Calu3 (cell line): ENCODE results near the gene FAM53C. TPM values are rescaled to one million over a fixed set of nuclear protein-coding genes. Genes with fewer than 3 reads are reported as not detected.

Experiments
- BruUV-seq: library from RNA; stranded (reverse); fragments of 400-500 nt; replicated peaks from 2 replicates; lab custom pipeline; 2021; lab: Mats Ljungman, UMichigan
- CTCF ChIA-PET: fragments of 300-600 bp; sonication (Branson Sonifier 250); formaldehyde crosslinking; loops from one replicate; lab custom pipeline; 2022; ENCODE audit warnings: antibody characterized with exemption; lab: Charles Lee
- DNase-seq: peaks from one replicate; pipeline ENCODE4 v3.0.0; 2022
- H3K27ac Mint-ChIP-seq: one replicate; pipeline ENCODE4 v1.8.0; 2022; ENCODE audit warnings: mixed read lengths; ENCODE audit not compliant: unreplicated experiment
- H3K27me3 Mint-ChIP-seq: one replicate; pipeline ENCODE4 v1.8.0; 2022; ENCODE audit warnings: mixed read lengths; ENCODE audit not compliant: unreplicated experiment
- H3K36me3 Mint-ChIP-seq: one replicate; pipeline ENCODE4 v1.8.0; 2022; ENCODE audit warnings: mild to moderate bottlenecking, moderate library complexity, mixed read lengths; ENCODE audit not compliant: insufficient read depth, unreplicated experiment
- H3K4me1 Mint-ChIP-seq: one replicate; pipeline ENCODE4 v1.8.0; 2022; ENCODE audit warnings: mild to moderate bottlenecking, low read depth, mixed read lengths; ENCODE audit not compliant: unreplicated experiment
- H3K4me3 Mint-ChIP-seq: one replicate; pipeline ENCODE4 v1.8.0; 2022; ENCODE audit warnings: mild to moderate bottlenecking, low read depth, moderate library complexity, mixed read lengths; ENCODE audit not compliant: unreplicated experiment
- H3K9me3 Mint-ChIP-seq: one replicate; pipeline ENCODE4 v1.8.0; 2022; ENCODE audit warnings: low read depth, mixed read lengths; ENCODE audit not compliant: unreplicated experiment
- intact Hi-C: fragments of 100-400 bp; cut with micrococcal nuclease; formaldehyde crosslinking; loops from one replicate; pipeline ENCODE4 v1.10.0; 2022; ENCODE audit not compliant: unreplicated experiment
- total RNA-seq: library from RNA; stranded (reverse); gene quantifications from 2 replicates; pipeline ENCODE4 v1.2.3, GENCODE V29; 2022
- TF ChIP-seq, protein P1 (sequence below): fragments of 200-600 bp; IDR thresholded peaks from one replicate; pipeline ENCODE4 v1.8.0; 2022; ENCODE audit warnings: antibody characterized with exemption; ENCODE audit not compliant: unreplicated experiment

Gene FAM53C
- total RNA-seq, 1 experiment from 2014 or later: 36.1 TPM

DNA sequence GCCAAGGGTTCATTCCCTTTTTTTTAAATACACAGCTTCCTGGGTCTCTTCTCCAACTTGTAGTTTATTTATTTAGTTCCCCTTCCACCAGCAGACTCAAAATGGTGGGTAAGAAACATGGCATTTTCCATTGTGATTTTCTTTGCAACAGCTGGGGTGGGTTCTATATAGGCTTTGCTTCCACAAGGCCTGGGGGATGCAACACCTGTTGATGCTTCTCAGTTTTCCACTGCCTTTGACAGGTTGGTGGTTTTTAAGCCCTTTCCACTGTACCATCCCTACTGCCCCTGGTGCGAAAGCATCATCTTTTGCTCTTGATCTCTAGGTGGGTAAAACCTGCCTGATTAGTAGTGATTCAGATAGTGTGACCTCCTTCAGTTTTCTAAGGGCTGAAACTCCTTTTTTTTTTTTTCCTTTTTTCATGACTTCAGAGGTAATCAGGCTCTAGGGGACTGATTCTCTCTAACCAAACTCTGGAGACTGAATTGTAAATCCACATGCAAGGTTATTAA, 22.9 kb downstream of the FAM53C start:
- CTCF ChIA-PET: no interaction called here
- intact Hi-C loops: no loop called here
- TF ChIP-seq, protein P1, sequence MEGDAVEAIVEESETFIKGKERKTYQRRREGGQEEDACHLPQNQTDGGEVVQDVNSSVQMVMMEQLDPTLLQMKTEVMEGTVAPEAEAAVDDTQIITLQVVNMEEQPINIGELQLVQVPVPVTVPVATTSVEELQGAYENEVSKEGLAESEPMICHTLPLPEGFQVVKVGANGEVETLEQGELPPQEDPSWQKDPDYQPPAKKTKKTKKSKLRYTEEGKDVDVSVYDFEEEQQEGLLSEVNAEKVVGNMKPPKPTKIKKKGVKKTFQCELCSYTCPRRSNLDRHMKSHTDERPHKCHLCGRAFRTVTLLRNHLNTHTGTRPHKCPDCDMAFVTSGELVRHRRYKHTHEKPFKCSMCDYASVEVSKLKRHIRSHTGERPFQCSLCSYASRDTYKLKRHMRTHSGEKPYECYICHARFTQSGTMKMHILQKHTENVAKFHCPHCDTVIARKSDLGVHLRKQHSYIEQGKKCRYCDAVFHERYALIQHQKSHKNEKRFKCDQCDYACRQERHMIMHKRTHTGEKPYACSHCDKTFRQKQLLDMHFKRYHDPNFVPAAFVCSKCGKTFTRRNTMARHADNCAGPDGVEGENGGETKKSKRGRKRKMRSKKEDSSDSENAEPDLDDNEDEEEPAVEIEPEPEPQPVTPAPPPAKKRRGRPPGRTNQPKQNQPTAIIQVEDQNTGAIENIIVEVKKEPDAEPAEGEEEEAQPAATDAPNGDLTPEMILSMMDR: no peak

DNA sequence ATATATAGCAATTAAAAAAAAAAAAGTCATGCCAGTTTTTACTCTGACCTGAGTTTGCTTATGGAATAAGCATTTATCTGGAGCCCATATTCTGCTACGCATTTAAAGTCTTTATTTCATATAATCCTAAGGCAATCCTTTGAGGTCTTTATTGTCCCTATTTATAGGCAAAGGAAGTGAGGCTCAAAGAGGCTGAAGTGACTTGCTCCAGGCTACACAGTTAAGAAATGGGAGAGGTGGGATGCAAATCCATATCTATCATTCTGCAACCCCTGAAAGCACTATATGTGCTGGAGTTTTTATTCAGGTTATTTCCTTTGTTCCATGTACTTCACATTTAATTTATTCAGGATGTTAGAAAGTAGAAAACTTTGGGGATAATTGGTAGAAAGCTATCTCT, 26.5 kb downstream of the FAM53C start:
- no peak overlapping the region for H3K27ac Mint-ChIP-seq
- CTCF ChIA-PET: no interaction called here
- TF ChIP-seq, protein P1: no peak
- no peaks in the 10 kb centered on the region for H3K9me3 Mint-ChIP-seq
- DNase-seq: no peak
- H3K4me1 Mint-ChIP-seq: peaks cover 9% of the 10 kb centered on the region
- H3K27me3 Mint-ChIP-seq: no peaks in the 10 kb centered on the region
- BruUV-seq: no TSS peak
- intact Hi-C loops: no loop called here
- no peak overlapping the region for H3K4me3 Mint-ChIP-seq
- H3K36me3 Mint-ChIP-seq: no peaks in the 10 kb centered on the region

More for the DNA sequence above, 22.9 kb downstream of the FAM53C start:
- Mint-ChIP-seq H3K27ac (no peak overlapping the region), H3K4me3 (no peak overlapping the region), H3K4me1 (peaks cover 9% of the 10 kb centered on the region), H3K9me3 (no peaks in the 10 kb centered on the region), H3K27me3 (no peaks in the 10 kb centered on the region), H3K36me3 (no peaks in the 10 kb centered on the region)
- no peak for DNase-seq
- BruUV-seq: no TSS peak

DNA sequence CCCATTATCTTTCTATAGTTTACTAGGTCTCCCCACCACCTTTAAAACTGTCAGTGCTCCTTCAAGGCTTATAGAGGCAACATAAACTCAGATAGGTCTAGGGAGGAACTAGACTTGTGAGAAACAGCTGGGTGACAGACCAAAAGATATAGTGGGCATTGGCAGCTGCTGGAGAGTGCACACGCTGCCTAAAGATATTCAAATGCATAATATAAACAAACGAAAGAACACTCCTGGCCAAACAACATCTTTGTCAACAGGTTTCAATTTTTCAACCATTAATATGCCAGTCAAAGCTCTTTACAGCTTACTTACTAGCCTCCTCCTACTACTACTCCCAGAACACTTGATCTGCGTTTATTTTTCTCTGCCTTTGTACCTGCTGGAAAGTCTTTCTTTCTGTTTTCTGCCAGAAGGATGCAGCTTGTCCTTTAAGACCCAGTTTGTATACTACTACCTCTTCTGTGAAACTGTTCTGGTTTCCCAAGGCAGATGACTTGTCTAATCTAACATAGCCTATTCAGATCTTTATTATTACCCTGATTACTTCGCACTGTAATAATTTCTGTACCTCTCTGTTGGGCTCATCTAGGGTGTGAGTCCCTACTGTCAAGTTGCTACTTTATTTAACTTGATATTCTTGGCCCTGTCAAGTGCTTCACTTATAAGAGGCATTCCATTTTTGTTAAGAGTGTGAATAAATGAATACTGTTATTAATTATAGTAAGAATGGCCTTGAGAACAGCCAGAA, 28.7 kb downstream of the FAM53C start:
- intact Hi-C loops: no loop called here
- Mint-ChIP-seq H3K36me3 (no peaks in the 10 kb centered on the region), H3K9me3 (no peaks in the 10 kb centered on the region), H3K4me1 (no peaks in the 10 kb centered on the region), H3K4me3 (no peak overlapping the region), H3K27me3 (no peaks in the 10 kb centered on the region), H3K27ac (no peak overlapping the region)
- CTCF ChIA-PET: interaction anchor here (0.7 kb wide), 1 partner anchor 13 kb away, joined by 4 read pairs; no protein-coding TSS in a partner anchor
- no peak for DNase-seq
- TF ChIP-seq, protein P1: no peak
- no TSS peak for BruUV-seq

DNA sequence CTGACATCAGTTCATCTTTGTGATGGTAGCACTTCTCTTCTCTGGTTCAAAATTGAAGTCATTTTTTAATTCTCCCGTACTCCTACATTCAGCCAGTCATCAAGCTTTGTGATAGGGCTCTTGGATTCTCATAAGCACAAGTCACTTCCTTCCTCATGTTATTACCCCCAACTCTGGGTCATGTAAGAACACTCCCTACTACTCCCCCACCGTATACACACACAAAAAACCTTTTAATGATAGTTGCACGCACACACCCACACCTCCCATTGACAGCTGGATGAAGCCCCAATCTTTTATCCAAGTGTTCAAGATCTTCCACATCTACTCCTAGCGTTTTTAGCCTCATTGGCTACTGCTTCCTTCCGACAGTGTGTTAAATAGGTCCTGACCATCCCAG, 31.2 kb downstream of the FAM53C start:
- Mint-ChIP-seq H3K27ac (no peak overlapping the region), H3K9me3 (no peaks in the 10 kb centered on the region), H3K36me3 (no peaks in the 10 kb centered on the region), H3K27me3 (no peaks in the 10 kb centered on the region), H3K4me1 (no peaks in the 10 kb centered on the region), H3K4me3 (no peak overlapping the region)
- DNase-seq: no peak
- TF ChIP-seq, protein P1: no peak
- BruUV-seq: no TSS peak
- intact Hi-C loops: no loop called here
- CTCF ChIA-PET: no interaction called here
